Prostate gland (tissue), 2 donors: Measurements from ENCODE around the gene OAS2.

Experiments
- CTCF ChIP-seq, 4 experiments: fragments of 200-600 bp in 2 of 4; fragments of 450-650 bp in 2 of 4; sonication (generic) in 2 of 4; IDR thresholded peaks; 1 replicate in 3 of 4; 2 replicates in 1 of 4; pipeline ENCODE4 v1.5.1; 2016 to 2019; ENCODE audit warnings: antibody characterized with exemption in 4 of 4, mild to moderate bottlenecking in 2 of 4, moderate library complexity in 2 of 4
- POLR2A ChIP-seq: fragments of 450-650 bp; IDR thresholded peaks from one replicate; pipeline ENCODE4 v1.6.1; 2016; ENCODE audit warnings: antibody characterized with exemption, mild to moderate bottlenecking
- POLR2AphosphoS5 ChIP-seq: sonication (generic); formaldehyde crosslinking; IDR thresholded peaks from one replicate; pipeline ENCODE4 v1.6.1; 2017; ENCODE audit warnings: antibody characterized with exemption

GRCh38 chr12:113019025-113019424 is 40.7 kb downstream of the OAS2 start:
- no peak for TF ChIP-seq CTCF (IDR thresholded peaks at IDR 0.05)
- no peak for TF ChIP-seq POLR2A
- no peak for TF ChIP-seq POLR2AphosphoS5
